Hematopoietic multipotent progenitor cell treated with erythropoietin and hydrocortisone succinate and interleukin-3 and kit ligand, for 17 days (in vitro differentiated cells): Measurements from ENCODE around the gene HOXA9.

ENCODE experiments used
- DNase-seq: peaks from one replicate; pipeline ENCODE4 v3.0.0-alpha.2; 2015; ENCODE audit warnings: low spot score

Gene HOXA9

GRCh38 chr7:27165089-27165995 lies at the start of gene HOXA9:
TSS of gene HOXA9 (minus strand) at chr7:27165537. CDS start at chr7:27165457, 80 bp downstream.
- DNase-seq, result no peak

GRCh38 chr7:27214239-27214950 lies 49.1 kb upstream of the HOXA9 start:
- no peak for DNase-seq

- no peak for DNase-seq
These were observed 48.3 kb upstream of the HOXA9 start for GRCh38 chr7:27213433-27214238.

GRCh38 chr7:27212497-27213432 lies 47.4 kb upstream of the HOXA9 start:
- no peak for DNase-seq

GRCh38 chr7:27211764-27212204 lies 46.4 kb upstream of the HOXA9 start:
- DNase-seq, result no peak

- DNase-seq, result no peak
These were observed 45.7 kb upstream of the HOXA9 start for GRCh38 chr7:27211084-27211446.

- no peak for DNase-seq
These were observed 45.2 kb upstream of the HOXA9 start for GRCh38 chr7:27210441-27211083.

GRCh38 chr7:27209933-27210440 lies 44.6 kb upstream of the HOXA9 start:
- DNase-seq, result no peak

- no peak for DNase-seq
These were observed 43.7 kb upstream of the HOXA9 start for GRCh38 chr7:27208998-27209397.

GRCh38 chr7:27207348-27207985 lies 42.1 kb upstream of the HOXA9 start:
- DNase-seq, result no peak

GRCh38 chr7:27205325-27206280 lies 40.3 kb upstream of the HOXA9 start:
- no peak for DNase-seq

GRCh38 chr7:27204851-27205322 lies 39.5 kb upstream of the HOXA9 start:
- DNase-seq, result no peak

GRCh38 chr7:27203964-27204594 lies 38.7 kb upstream of the HOXA9 start:
- DNase-seq, result no peak

GRCh38 chr7:27203365-27203953 lies 38.1 kb upstream of the HOXA9 start:
- DNase-seq, result no peak

GRCh38 chr7:27202862-27203134 lies 37.5 kb upstream of the HOXA9 start:
- no peak for DNase-seq

- no peak for DNase-seq
These were observed 36.9 kb upstream of the HOXA9 start for GRCh38 chr7:27202018-27202861.

- no peak for DNase-seq
These were observed 36.3 kb upstream of the HOXA9 start for GRCh38 chr7:27201580-27202017.
